GM19372 (cell line): ENCODE data around the gene SCRT2.
"Not testable (repeated sequence)": the region's sequence is repeated elsewhere in the genome, so short reads cannot be mapped to it uniquely, and the experiment has no call there.

ENCODE experiments used
- ATAC-seq: cut with Tn5 transposase; IDR thresholded peaks from one replicate; pipeline ENCODE4 v1.9.1; 2021; ENCODE audit warnings: mild to moderate bottlenecking, low read depth, moderate library complexity; ENCODE audit not compliant: unreplicated experiment

Gene SCRT2

GRCh38 chr20:675453-676314, at the start of gene SCRT2:
SCRT2 (minus strand) TSS chr20:675802; CDS start chr20:675601, 201 bp downstream.
- ATAC-seq, result no peak

- ATAC-seq, result not testable (repeated sequence)
These were observed 49.2 kb upstream of the SCRT2 start for GRCh38 chr20:724797-725196.

- no peak for ATAC-seq
These were observed 48.2 kb upstream of the SCRT2 start for GRCh38 chr20:723756-724155.

- no peak for ATAC-seq
These were observed 47.4 kb upstream of the SCRT2 start for GRCh38 chr20:722822-723644.

GRCh38 chr20:721876-722275, 46.3 kb upstream of the SCRT2 start:
- no peak for ATAC-seq

GRCh38 chr20:719816-720215, 44.2 kb upstream of the SCRT2 start:
- no peak for ATAC-seq

GRCh38 chr20:719068-719467, 43.5 kb upstream of the SCRT2 start:
- ATAC-seq, result no peak

GRCh38 chr20:717832-718231, 42.2 kb upstream of the SCRT2 start:
- ATAC-seq, result no peak

- ATAC-seq, result no peak
These were observed 41.7 kb upstream of the SCRT2 start for GRCh38 chr20:717271-717670.

- ATAC-seq, result no peak
These were observed 38.9 kb upstream of the SCRT2 start for GRCh38 chr20:714453-714852.

- ATAC-seq, result no peak
These were observed 36.0 kb upstream of the SCRT2 start for GRCh38 chr20:711576-711975.

GRCh38 chr20:710780-711450, 35.3 kb upstream of the SCRT2 start:
- ATAC-seq, result no peak

GRCh38 chr20:709991-710779, 34.6 kb upstream of the SCRT2 start:
- ATAC-seq, result no peak

- no peak for ATAC-seq
These were observed 33.8 kb upstream of the SCRT2 start for GRCh38 chr20:709423-709822.

- no peak for ATAC-seq
These were observed 33.4 kb upstream of the SCRT2 start for GRCh38 chr20:708956-709355.

GRCh38 chr20:707451-708110, 32.0 kb upstream of the SCRT2 start:
- no peak for ATAC-seq

- no peak for ATAC-seq
These were observed 30.8 kb upstream of the SCRT2 start for GRCh38 chr20:706366-706885.

- ATAC-seq, result no peak
These were observed 29.1 kb upstream of the SCRT2 start for GRCh38 chr20:704726-705125.

GRCh38 chr20:703426-703825, 27.8 kb upstream of the SCRT2 start:
- no peak for ATAC-seq

- ATAC-seq, result no peak
These were observed 27.4 kb upstream of the SCRT2 start for GRCh38 chr20:703006-703405.
